Spinal cord (tissue), 10 donors: ENCODE measurements around the gene MAML2. TPM values are rescaled to one million over a fixed set of nuclear protein-coding genes. Genes with fewer than 3 reads are reported as not detected.
A peak's percentile ranks its signal among the peaks of the same experiment; 100 is the strongest.

Experiments
- DNase-seq, 6 donors: peaks; one replicate each; pipeline versions ENCODE4 v3.0.0 to v3.0.0-alpha.2; 2013 to 2015; ENCODE audit warnings: low spot score in 6 of 6, low read depth in 4 of 6
- H3K27ac ChIP-seq: one replicate; pipeline ENCODE4 v1.5.1; 2013; ENCODE audit warnings: low read depth, low read length, control low read depth
- H3K27me3 ChIP-seq: one replicate; pipeline ENCODE4 v1.6.1; 2013; ENCODE audit warnings: low read length; ENCODE audit not compliant: control insufficient read depth, insufficient read depth
- H3K36me3 ChIP-seq: one replicate; pipeline ENCODE4 v1.6.1; 2013; ENCODE audit warnings: low read length; ENCODE audit not compliant: control insufficient read depth, insufficient read depth
- H3K4me1 ChIP-seq: one replicate; pipeline ENCODE4 v1.6.1; 2013; ENCODE audit warnings: low read length; ENCODE audit not compliant: control insufficient read depth, insufficient read depth
- H3K4me3 ChIP-seq: one replicate; pipeline ENCODE4 v1.5.1; 2013; ENCODE audit warnings: low read depth, low read length, control low read depth
- H3K9me3 ChIP-seq: one replicate; pipeline ENCODE4 v1.6.1; 2013; ENCODE audit warnings: low read length; ENCODE audit not compliant: control insufficient read depth, insufficient read depth
- WGBS: methylation state at CpG from one replicate; pipeline ENCODE4 v1.1.5; 2013; ENCODE audit warnings: missing lambda C conversion rate; ENCODE audit not compliant: insufficient coverage; 5-methylcytosine and 5-hydroxymethylcytosine counted together
- polyA plus RNA-seq, 2 donors: library from polyadenylated mRNA; unstranded; fragments of 120-200 nt; gene quantifications; one replicate each; pipeline ENCODE4 v1.2.1, GENCODE V29; 2013; ENCODE audit not compliant: insufficient read length in 2 of 2
- total RNA-seq, 2 donors: library from RNA; depleted of rRNA in 1 of 2; stranded (reverse); fragments of 120-200 nt in 1 of 2; fragments of >200 nt in 1 of 2; gene quantifications; one replicate each; pipeline versions ENCODE4 v1.2.3 to v1.2.4, GENCODE V29; 2013 to 2014
- donor health status: healthy.

MAML2 gene
- total and polyA plus RNA-seq, 4 donors = 16.7 to 25.5 (median 18.7) TPM

DNA sequence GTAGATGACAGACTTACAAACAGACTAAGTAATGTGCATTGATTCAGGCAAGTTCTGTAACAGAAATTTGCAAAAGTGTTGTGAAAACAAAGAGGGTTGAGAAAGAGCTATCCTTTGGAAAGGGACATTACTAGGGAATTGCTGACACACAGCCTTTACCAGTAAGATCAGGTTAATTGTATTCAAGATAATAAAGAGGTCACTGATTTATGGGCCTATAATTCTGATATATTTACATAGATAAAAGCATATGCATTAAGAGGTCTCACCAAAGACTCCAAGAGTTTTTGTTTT lies 138.7 kb downstream of the MAML2 start:
- DNase-seq = no peak
- Histone ChIP-seq H3K9me3 (no peaks in the 10 kb centered on the region), H3K4me1 (peaks cover 7% of the 10 kb centered on the region), H3K27ac (no peak overlapping the region), H3K27me3 (no peaks in the 10 kb centered on the region), H3K36me3 (no peaks in the 10 kb centered on the region), H3K4me3 (no peak overlapping the region)

GRCh38 chr11:96203567-96204365 lies 139.2 kb downstream of the MAML2 start:
- no peaks in the 10 kb centered on the region for H3K27me3 ChIP-seq
- H3K4me1 ChIP-seq = peaks cover 7% of the 10 kb centered on the region
- WGBS = 90% methylated on average over 3 of the region's 7 CpGs
- H3K9me3 ChIP-seq = no peaks in the 10 kb centered on the region
- H3K27ac ChIP-seq = no peak overlapping the region
- no peak overlapping the region for H3K4me3 ChIP-seq
- no peak for DNase-seq
- H3K36me3 ChIP-seq = no peaks in the 10 kb centered on the region

GRCh38 chr11:96200243-96200642 lies 142.8 kb downstream of the MAML2 start:
- DNase-seq = no peak
- Histone ChIP-seq H3K4me1 (peaks cover 3% of the 10 kb centered on the region), H3K9me3 (no peaks in the 10 kb centered on the region), H3K27me3 (no peaks in the 10 kb centered on the region), H3K27ac (no peak overlapping the region), H3K4me3 (no peak overlapping the region), H3K36me3 (no peaks in the 10 kb centered on the region)

DNA sequence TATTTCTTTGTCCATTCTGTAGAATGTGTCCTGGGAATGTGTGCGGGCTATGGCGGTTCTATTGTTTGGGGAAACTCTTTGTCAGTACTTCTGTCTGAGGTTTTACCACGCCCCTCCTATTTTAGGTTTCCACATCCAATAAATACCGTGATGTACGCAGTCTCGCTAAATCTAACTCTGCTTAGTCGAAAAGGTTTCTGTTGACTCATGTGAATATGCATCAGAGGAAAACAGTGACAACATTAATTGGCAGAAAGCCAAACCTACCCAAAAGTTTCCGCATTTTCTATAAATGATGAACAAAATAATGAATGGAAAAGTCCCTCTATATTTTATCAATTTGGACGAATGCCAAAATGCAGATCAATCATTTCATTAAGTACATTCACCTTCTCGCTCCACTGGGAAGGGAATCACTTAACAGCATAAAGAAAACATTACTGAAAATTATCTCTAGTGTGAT lies 143.4 kb downstream of the MAML2 start:
- H3K36me3 ChIP-seq = no peaks in the 10 kb centered on the region
- no peaks in the 10 kb centered on the region for H3K9me3 ChIP-seq
- H3K27ac ChIP-seq = no peak overlapping the region
- DNase-seq = peak in 1 of 6 donors; percentile 40
- no peaks in the 10 kb centered on the region for H3K27me3 ChIP-seq
- H3K4me3 ChIP-seq = no peak overlapping the region
- no CpG with 5 or more reads among the region's 10 CpGs for WGBS
- peaks cover 3% of the 10 kb centered on the region for H3K4me1 ChIP-seq

GRCh38 chr11:96197801-96198701 lies 144.9 kb downstream of the MAML2 start:
- WGBS = 100% methylated on average over 1 of the region's 4 CpGs
- Histone ChIP-seq H3K9me3 (no peaks in the 10 kb centered on the region), H3K36me3 (no peaks in the 10 kb centered on the region), H3K4me1 (peaks cover 6% of the 10 kb centered on the region), H3K27me3 (no peaks in the 10 kb centered on the region), H3K4me3 (no peak overlapping the region), H3K27ac (peak overlapping the region; percentile 79)
- no peak for DNase-seq

DNA sequence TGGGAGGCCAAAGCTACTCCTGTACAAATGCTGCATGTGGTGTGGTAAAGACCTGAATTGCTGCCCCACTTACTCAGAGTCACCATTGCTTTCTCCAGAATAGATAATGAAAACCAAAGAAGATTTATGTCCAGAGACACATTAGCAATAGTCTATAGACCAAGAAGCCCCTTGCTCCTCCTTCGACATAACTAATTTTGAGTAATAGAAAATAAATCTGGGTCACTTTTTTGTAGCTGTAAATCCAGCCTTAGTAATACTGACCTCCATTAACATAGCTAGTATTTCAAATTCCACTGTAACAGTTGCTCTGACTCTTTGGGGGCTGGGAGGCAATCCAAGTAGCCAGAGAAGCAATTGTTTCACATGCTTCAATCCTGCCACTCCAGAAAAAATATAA lies 145.9 kb downstream of the MAML2 start:
- Histone ChIP-seq H3K36me3 (no peaks in the 10 kb centered on the region), H3K4me3 (no peak overlapping the region), H3K4me1 (peaks cover 8% of the 10 kb centered on the region), H3K27me3 (no peaks in the 10 kb centered on the region), H3K9me3 (no peaks in the 10 kb centered on the region), H3K27ac (peak overlapping the region; percentile 79)
- WGBS = no CpG with 5 or more reads among the region's 1 CpG
- peak in 1 of 6 donors; percentile 52 for DNase-seq

DNA sequence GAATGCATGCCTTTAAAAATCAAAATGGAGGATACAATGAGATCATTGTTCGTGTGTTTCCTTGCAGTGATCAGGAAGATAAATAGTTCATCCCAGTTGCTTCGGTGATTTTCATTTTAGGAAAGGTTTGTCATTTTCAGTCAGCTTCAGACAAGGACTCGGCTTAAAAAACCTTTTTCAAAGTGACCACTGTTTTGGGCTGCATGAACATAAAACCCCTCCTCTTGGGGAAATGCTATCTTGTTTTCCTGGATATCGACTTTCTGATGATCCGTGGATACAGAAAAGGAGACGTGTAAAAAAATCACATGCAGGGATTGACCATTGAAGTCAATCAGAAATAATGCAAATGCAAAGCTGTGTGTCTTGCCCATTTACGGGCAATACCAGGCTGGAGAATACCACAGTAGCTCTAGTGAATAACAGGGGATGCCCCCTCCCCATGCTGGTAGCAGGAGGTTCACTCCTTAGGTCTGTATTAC lies 146.8 kb downstream of the MAML2 start:
- H3K9me3 ChIP-seq = no peaks in the 10 kb centered on the region
- H3K4me3 ChIP-seq = no peak overlapping the region
- 15% methylated on average over 3 of the region's 7 CpGs for WGBS
- DNase-seq = peak in 1 of 6 donors; percentile 76
- peak overlapping the region; percentile 79 for H3K27ac ChIP-seq
- no peaks in the 10 kb centered on the region for H3K27me3 ChIP-seq
- H3K36me3 ChIP-seq = no peaks in the 10 kb centered on the region
- H3K4me1 ChIP-seq = peaks cover 8% of the 10 kb centered on the region

- no CpG with 5 or more reads among the region's 3 CpGs for WGBS
- peak overlapping the region; percentile 79 for H3K27ac ChIP-seq
Measured at GRCh38 chr11:96195671-96196070, 147.3 kb downstream of the MAML2 start.

GRCh38 chr11:96194581-96195374 lies 148.2 kb downstream of the MAML2 start:
- Histone ChIP-seq H3K4me1 (peaks cover 8% of the 10 kb centered on the region), H3K9me3 (no peaks in the 10 kb centered on the region), H3K27me3 (no peaks in the 10 kb centered on the region), H3K27ac (peak overlapping the region; percentile 79), H3K4me3 (no peak overlapping the region), H3K36me3 (no peaks in the 10 kb centered on the region)
- peak in 1 of 6 donors; percentile 72 for DNase-seq
- WGBS = 20% methylated on average over 1 of the region's 1 CpG

More at GRCh38 chr11:96195671-96196070, 147.3 kb downstream of the MAML2 start:
- H3K4me3 ChIP-seq = no peak overlapping the region
- no peaks in the 10 kb centered on the region for H3K27me3 ChIP-seq
- peaks cover 8% of the 10 kb centered on the region for H3K4me1 ChIP-seq
- DNase-seq = peak in 1 of 6 donors; percentile 60
- H3K9me3 ChIP-seq = no peaks in the 10 kb centered on the region
- no peaks in the 10 kb centered on the region for H3K36me3 ChIP-seq
